GM21619 (cell line): Measurements from ENCODE around the gene GNAS-AS1.

Source experiments
- ATAC-seq: cut with Tn5 transposase; IDR thresholded peaks from one replicate; pipeline ENCODE4 v1.9.1; 2021; ENCODE audit not compliant: unreplicated experiment

The GNAS-AS1 gene

DNA sequence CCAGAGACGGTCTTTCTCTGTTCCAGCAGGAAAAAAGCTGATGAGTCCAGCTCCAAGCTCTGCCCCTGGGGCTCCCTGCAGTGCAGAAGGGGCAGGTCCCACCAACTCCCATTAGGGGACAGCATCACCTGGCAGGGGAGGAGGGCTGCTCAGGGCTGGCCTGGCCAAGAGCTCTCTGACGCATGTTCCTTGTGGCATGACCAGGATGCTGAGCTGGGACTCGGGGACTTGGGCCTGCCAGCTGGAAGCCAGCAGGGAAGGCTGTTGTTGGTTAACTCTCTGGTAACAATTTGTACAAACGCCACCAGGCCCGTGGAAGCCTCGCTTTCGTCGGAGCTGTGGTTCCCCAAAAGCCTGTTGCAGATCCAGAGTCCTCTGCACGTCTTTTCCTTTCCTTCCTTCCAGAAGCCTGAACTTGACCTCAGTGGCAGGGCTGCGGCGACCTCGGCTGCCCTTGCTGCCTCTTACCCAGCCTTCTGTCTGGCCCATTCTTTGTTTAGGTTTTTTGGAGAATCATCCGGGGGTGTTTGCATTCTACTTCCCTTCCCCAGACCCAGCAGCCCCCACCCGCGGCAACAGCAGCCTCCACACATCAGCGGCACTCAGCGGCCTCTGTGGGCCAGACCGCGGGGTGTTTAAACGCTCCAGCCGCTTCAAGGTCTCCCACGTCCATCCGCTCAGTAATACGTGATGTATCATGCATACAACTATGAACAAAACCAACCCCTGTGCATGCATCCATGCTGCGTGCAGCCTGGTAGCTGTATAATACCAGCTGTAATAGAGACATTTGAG lies 63.3 kb downstream of the GNAS-AS1 start:
- no peak for ATAC-seq

DNA sequence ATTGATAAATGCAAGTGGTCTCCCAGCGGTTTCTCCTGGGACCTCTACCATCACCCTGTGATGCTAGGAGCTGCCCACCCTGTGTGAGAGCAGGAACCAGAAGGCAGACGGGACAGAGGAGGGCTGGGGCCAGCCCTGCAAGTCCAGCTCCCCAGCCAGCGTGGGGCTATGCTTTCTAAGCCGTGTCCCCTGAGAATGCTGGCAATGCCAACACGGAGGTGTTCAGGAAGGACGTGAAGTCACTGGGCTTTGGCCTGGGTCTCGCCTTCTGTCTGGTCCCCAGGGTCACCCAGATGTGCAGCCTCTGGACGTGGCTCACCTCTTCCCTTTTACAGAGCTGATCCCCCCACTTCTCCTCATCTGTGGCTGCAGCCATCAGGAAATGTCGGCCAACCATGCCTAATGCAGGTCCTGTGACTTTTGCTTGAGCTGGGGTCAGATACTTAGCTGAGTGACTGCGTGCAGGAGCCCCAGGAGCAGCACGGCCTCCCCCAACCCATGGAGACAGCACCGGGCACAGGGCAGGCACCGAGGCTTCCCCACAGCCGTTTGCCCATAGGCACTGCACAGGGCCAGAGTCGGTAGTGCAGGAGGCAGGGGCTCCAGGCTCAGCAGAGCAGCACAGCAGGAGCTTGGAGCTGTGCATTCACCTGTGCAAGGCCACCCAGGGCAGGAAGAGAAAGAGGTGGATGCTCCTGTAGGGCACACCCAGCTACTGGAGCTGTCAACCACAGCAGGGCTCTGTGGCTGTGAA lies 66.2 kb downstream of the GNAS-AS1 start:
- ATAC-seq, result no peak

DNA sequence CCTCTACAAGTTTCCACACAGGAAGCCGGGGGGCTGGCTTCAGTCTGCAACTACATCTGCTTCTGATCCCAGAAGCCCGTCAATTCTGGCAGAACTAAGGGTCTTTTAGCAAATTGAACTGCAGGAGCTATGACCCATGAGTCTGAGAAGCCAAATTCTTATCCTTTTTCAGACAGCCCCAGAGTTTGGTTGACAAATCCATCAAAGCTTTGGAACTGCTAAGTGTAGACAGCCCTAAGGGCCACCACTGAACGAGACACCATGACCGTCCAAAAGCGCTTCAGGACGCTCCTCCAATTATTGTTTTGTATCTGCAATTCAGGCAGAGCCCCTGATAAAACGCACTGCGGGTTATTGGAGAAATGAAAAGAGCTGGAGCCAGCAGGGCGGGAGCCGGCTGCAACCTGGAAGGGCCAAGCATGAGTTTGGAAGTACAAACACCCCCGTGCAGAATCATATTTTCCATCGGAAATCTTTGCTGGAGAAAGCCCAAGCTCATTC lies 67.1 kb downstream of the GNAS-AS1 start:
- ATAC-seq, result no peak

- ATAC-seq, result no peak
These were observed 69.6 kb downstream of the GNAS-AS1 start for GRCh38 chr20:58781138-58781537.

DNA sequence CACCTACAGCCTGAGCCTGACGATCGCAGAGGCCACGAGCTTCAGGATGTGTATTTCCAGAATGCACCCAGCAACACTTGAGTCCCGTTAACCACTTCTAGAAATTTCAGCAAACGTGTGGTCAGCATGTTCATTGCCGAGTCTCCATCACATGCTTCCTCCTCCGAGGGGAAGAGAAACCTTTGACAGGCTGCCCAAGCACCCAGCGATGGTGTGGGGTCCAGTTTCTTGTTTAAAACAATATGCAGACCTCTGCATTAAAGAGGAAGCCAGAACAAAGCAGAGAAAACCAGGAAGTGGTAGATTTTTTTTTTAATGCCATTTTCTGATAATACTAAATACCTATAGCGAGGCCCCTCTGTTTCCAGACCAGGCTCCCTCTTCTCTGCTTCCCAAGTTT lies 71.9 kb downstream of the GNAS-AS1 start:
- ATAC-seq, result no peak

- no peak for ATAC-seq
These were observed 73.0 kb downstream of the GNAS-AS1 start for GRCh38 chr20:58777657-58778056.

GRCh38 chr20:58776109-58776508 lies 74.6 kb downstream of the GNAS-AS1 start:
- no peak for ATAC-seq

- ATAC-seq, result no peak
These were observed 75.3 kb downstream of the GNAS-AS1 start for GRCh38 chr20:58775371-58775770.

DNA sequence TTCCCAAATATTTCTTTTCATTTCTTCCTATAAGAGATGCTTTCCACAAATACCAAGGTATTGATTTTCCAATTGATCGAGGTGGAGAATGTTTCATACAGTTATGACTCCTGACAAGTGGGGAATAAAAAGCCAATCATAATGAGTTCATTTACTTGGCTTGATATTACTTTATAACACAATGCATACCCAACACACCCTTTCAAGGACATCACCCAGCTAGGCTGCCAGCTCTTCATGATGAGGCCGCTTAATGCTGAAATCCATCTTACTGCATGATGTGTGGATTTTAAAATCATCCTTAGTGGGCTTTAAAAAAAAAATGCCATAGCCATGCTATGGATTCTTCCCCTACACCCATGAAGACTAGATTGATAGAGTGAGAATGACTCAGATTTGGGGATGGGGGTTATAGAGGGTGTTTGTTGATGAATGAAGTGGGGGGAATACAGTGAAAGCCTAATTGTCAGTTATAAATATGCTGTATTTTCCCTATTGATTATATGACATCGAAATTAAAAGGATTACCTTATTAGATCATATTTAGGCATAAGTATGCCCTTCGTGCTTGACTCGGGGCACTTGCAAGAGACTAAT lies 75.9 kb downstream of the GNAS-AS1 start:
- ATAC-seq, result no peak

GRCh38 chr20:58774214-58774613 lies 76.5 kb downstream of the GNAS-AS1 start:
- no peak for ATAC-seq

GRCh38 chr20:58772786-58773185 lies 77.9 kb downstream of the GNAS-AS1 start:
- ATAC-seq, result no peak
